Measurements from ENCODE around the gene KRTAP10-3. TPM values are rescaled to one million over a fixed set of nuclear protein-coding genes. Genes with fewer than 3 reads are reported as not detected.

The KRTAP10-3 gene
- total RNA-seq, 4 donors from 2014 or later = not detected

DNA sequence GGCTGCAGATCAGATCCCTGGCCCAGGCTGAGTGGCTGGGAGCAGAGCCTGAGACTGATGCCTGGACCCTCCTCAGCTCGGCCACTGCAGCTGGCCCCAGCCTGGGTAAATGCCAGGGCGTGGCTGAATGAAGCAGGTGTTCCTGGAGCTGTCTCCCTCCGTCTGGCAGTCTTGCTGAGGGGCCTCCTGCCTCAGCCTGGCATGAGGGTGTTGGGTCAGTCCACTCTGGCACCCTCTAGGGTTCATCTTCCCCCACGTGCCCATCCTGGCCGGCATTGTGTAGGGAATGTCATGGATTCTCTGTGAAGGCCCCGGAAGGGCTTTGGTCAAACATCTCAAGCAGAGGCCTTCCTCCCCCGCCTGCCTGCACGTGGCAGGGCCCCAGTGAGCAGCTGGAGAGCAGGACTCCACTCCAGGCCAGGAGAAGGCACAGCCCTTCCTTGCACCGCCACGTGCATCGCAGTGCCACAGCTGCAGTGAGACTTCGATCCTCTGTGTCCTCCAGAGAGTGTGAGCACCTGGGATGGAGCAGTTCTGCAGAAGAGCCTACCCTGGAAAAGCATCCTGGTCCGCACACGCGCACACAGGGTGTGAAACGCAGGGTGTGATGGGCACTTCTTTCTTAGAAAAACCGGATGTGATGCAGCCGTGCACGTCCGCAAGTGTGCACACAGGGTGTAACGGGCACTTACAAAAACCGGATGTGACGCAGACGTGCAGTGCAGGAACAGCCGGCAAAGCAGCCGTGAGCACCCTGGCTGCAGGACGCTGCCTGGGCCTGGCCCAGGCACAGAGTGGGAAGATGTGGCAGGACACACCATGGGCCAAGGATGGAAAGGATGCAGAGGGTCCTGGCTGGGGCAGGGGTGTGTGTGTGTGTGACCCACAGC lies 10.3 kb upstream of the KRTAP10-3 start:
- Histone ChIP-seq H3K4me3 (no peak overlapping the region), H3K9me3 (peaks cover 0 to 5% (median 0%) of the 10 kb centered on the region in 4 donors), H3K4me1 (peaks cover 0 to 4% (median 0%) of the 10 kb centered on the region in 4 donors), H3K27ac (no peak overlapping the region), H3K36me3 (no peaks in the 10 kb centered on the region), H3K27me3 (no peaks in the 10 kb centered on the region)
- no peak for TF ChIP-seq CTCF (IDR thresholded peaks at IDR 0.05)
- no peak for TF ChIP-seq POLR2A (IDR thresholded peaks at IDR 0.05)
- DNase-seq = peak in 1 of 3 donors; percentile 31

DNA sequence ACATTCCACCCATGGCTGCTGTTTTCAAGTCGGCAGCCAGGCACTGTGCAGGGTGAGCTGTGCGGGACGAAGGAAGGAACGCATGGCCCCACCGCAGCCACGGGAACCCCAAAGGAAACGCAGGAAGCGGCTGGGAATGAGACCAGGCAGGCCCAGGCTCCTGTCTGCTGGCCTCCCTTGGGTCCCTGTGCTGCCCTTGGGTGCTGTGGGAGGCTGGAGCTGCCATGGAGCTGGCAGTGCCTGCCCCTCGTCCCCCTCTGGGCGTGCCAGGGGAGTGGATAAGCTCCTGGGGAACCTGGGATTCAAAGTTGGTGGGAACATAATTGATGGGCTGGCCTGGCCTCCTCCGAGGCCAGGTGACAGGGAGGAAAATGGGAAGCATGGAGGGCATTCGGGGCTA lies 9.7 kb upstream of the KRTAP10-3 start:
- TF ChIP-seq CTCF (IDR thresholded peaks at IDR 0.05) (no peak), POLR2A (IDR thresholded peaks at IDR 0.05) (no peak)
- Histone ChIP-seq H3K36me3 (no peaks in the 10 kb centered on the region), H3K27me3 (no peaks in the 10 kb centered on the region), H3K9me3 (peaks cover 0 to 5% (median 0%) of the 10 kb centered on the region in 4 donors), H3K4me1 (peaks cover 0 to 4% (median 0%) of the 10 kb centered on the region in 4 donors), H3K4me3 (no peak overlapping the region), H3K27ac (no peak overlapping the region)
- peak in 1 of 3 donors; percentile 11 for DNase-seq

DNA sequence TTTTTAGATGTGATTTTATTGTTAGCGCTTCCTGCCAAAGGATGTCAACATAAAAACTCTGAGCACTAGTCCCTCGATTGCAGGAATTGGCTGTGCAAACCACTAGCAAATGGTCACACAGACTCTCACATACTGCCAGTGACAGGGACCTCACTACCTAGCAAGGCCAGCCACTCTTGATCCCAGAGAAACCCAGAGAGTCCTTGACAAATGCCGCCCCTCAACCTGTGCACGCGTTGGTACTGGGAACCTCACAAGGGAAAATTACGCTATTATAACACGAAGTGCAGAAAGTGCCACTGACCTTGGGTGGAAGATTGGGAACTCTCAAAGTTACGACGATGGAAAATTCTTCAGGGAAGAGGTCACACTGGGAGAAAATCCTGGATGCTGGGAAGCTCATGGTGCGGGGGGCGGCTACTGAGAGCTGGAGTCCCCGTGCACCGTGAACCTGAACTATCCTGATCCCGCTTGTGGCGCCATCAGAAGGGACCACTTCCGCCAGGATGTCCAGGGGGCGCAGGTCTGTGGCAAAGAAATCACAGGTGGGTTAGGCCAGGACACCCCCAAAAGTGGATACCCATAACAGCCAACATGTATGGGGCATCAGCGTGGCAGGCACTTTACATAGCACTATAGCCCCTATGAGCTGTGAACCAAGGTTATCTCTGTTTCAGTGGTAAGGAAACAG lies 9.0 kb upstream of the KRTAP10-3 start:
- no peak overlapping the region for H3K27ac ChIP-seq
- TF ChIP-seq POLR2A (IDR thresholded peaks at IDR 0.05) = no peak
- TF ChIP-seq CTCF (IDR thresholded peaks at IDR 0.05) = no peak
- H3K27me3 ChIP-seq = no peaks in the 10 kb centered on the region

GRCh38 chr21:44566403-44566802 lies 7.8 kb upstream of the KRTAP10-3 start:
- Histone ChIP-seq H3K9me3 (peaks cover 0 to 4% (median 0%) of the 10 kb centered on the region in 4 donors), H3K4me3 (no peak overlapping the region), H3K4me1 (peaks cover 0 to 4% (median 0%) of the 10 kb centered on the region in 4 donors), H3K27ac (no peak overlapping the region), H3K27me3 (no peaks in the 10 kb centered on the region), H3K36me3 (no peaks in the 10 kb centered on the region)
- no peak for DNase-seq
- no peak for TF ChIP-seq POLR2A (IDR thresholded peaks at IDR 0.05)
- no peak for TF ChIP-seq CTCF (IDR thresholded peaks at IDR 0.05)

More for the DNA sequence above, 9.0 kb upstream of the KRTAP10-3 start:
- H3K36me3 ChIP-seq = no peaks in the 10 kb centered on the region
- peaks cover 0 to 5% (median 0%) of the 10 kb centered on the region in 4 donors for H3K9me3 ChIP-seq
- H3K4me3 ChIP-seq = no peak overlapping the region
- peak in 1 of 3 donors; percentile 34 for DNase-seq
- peaks cover 0 to 4% (median 0%) of the 10 kb centered on the region in 4 donors for H3K4me1 ChIP-seq

DNA sequence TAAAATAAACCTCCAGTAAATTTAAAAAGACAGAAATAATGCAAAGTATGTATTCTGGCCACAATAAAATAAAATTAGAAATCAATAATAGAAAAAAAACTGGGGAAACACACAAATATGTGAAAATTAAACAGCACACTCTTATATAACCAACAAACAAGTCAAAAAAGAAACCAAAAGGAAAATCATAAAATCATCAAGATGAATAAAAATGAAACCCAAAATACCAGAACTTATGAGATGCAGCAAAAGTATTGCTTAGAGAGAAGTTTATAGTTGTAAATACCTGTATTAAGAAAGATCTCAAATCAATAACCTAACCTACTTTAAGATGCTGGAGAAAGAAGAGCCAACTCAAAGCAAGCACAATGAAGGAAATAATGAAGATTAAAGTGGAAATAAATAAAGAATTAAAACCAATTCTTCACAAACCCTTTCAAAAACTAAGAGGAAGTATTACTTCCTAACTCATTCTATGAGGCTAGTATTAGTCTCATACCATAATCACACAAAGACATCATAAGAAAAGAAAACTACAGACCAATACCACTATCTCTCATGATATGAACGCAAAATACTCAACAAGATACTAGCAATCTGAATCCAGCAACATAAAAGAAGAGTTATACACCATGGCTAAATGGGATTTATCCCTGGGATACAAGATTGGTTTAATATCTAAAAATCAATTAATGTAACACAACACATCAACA lies 6.4 kb upstream of the KRTAP10-3 start:
- peaks cover 0 to 4% (median 0%) of the 10 kb centered on the region in 4 donors for H3K4me1 ChIP-seq
- H3K27ac ChIP-seq = no peak overlapping the region
- no peaks in the 10 kb centered on the region for H3K27me3 ChIP-seq
- TF ChIP-seq CTCF (IDR thresholded peaks at IDR 0.05) = no peak
- no peak for TF ChIP-seq POLR2A (IDR thresholded peaks at IDR 0.05)
- no peaks in the 10 kb centered on the region for H3K36me3 ChIP-seq
- no peaks in the 10 kb centered on the region for H3K9me3 ChIP-seq
- no peak for DNase-seq
- no peak overlapping the region for H3K4me3 ChIP-seq
